ENCODE data around the gene ARHGEF10L. TPM values are rescaled to one million over a fixed set of nuclear protein-coding genes. Genes with fewer than 3 reads are reported as not detected.

Gene ARHGEF10L
- total RNA-seq, 1 donor from 2014 or later, result 3.1 TPM

DNA sequence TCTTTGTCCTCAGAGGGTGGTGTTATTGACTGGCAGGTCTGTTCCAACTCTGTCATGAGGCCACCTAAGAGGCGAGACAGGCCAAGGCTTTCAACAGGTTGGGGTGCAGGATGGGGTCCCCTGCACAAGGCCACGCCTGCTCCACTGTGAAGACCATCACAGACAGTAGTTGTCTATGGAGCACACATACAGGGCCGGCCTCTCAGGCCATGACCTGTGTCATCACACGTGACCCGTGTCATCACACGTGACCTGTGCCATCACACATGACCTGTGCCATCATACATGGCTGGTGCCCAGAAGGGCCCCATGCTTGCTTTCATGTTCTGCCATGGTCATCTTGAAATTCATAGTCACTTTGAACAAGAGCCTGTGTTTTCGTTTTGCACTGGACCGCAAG is 91.9 kb downstream of the ARHGEF10L start:
- Mint-ChIP-seq H3K4me3 (ENCODE audit: unreplicated experiment) (no peak overlapping the region), H3K4me1 (ENCODE audit: unreplicated experiment) (no peaks in the 10 kb centered on the region), H3K9me3 (ENCODE audit: unreplicated experiment) (no peaks in the 10 kb centered on the region), H3K27ac (ENCODE audit: unreplicated experiment) (no peak overlapping the region), H3K27me3 (ENCODE audit: unreplicated experiment) (peaks cover 9% of the 10 kb centered on the region), H3K36me3 (ENCODE audit: low read depth, unreplicated experiment) (peaks cover 3% of the 10 kb centered on the region)
- no peak for DNase-seq (ENCODE audit: low spot score)
- TF ChIP-seq, protein P1, sequence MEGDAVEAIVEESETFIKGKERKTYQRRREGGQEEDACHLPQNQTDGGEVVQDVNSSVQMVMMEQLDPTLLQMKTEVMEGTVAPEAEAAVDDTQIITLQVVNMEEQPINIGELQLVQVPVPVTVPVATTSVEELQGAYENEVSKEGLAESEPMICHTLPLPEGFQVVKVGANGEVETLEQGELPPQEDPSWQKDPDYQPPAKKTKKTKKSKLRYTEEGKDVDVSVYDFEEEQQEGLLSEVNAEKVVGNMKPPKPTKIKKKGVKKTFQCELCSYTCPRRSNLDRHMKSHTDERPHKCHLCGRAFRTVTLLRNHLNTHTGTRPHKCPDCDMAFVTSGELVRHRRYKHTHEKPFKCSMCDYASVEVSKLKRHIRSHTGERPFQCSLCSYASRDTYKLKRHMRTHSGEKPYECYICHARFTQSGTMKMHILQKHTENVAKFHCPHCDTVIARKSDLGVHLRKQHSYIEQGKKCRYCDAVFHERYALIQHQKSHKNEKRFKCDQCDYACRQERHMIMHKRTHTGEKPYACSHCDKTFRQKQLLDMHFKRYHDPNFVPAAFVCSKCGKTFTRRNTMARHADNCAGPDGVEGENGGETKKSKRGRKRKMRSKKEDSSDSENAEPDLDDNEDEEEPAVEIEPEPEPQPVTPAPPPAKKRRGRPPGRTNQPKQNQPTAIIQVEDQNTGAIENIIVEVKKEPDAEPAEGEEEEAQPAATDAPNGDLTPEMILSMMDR (IDR thresholded peaks at IDR 0.05; ENCODE audit: unreplicated experiment), result no peak

DNA sequence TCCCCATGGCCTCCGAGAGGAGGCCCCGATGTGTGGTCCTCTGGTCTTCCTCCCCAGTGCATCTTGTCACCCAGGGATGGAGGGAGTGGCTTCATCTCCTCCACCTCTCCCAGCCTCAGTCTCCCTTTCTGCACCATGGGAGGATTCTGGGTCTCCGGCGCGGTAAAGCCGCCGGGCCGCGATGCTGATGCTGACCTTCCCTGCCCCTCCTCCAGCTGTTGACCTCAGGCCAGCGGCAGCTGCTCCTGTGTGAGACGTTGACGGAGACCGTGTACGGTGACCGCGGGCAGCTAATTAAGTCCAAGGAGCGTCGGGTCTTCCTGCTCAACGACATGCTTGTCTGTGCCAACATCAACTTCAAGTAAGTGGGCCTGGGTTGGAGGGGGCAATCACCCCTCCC is 92.6 kb downstream of the ARHGEF10L start:
- no peak for DNase-seq (ENCODE audit: low spot score)
- Mint-ChIP-seq H3K27ac (ENCODE audit: unreplicated experiment) (no peak overlapping the region), H3K36me3 (ENCODE audit: low read depth, unreplicated experiment) (no peaks in the 10 kb centered on the region), H3K9me3 (ENCODE audit: unreplicated experiment) (no peaks in the 10 kb centered on the region), H3K27me3 (ENCODE audit: unreplicated experiment) (peaks cover 5% of the 10 kb centered on the region), H3K4me1 (ENCODE audit: unreplicated experiment) (no peaks in the 10 kb centered on the region), H3K4me3 (ENCODE audit: unreplicated experiment) (no peak overlapping the region)
- TF ChIP-seq, protein P1 (IDR thresholded peaks at IDR 0.05; ENCODE audit: unreplicated experiment), result no peak

DNA sequence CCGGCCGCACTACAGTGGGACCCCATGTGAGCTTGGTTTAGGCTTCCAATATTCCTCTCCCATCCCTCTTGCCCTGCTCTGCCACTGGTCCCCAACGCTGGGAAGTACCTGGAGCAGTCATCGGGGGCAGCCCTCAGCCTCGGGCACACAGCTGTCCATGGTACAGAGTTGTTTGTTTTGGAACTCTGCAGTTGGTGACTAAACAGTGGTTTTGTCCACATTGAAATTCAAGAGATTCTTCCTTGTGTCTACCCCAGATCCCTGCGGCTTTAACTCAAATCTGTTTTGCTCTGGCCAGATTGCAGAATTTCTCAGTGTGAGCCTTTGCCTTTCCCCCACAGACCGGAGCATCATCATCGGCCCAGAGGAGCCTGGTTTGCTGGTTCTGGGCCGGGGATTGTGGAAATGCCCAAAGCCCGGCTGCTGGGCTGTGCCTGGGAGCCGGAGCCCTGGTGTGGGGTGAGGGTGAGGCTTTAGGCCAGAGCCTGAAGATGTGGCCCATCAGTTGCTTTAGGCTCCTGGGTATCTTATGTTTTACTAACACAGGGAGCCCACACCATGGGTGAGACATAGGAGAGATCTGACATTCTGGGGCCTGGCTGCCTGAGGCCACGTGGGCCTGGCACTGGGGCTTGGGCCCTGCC is 93.2 kb downstream of the ARHGEF10L start:
- no peaks in the 10 kb centered on the region for H3K9me3 Mint-ChIP-seq (ENCODE audit: unreplicated experiment)
- no peak overlapping the region for H3K4me3 Mint-ChIP-seq (ENCODE audit: unreplicated experiment)
- no peaks in the 10 kb centered on the region for H3K36me3 Mint-ChIP-seq (ENCODE audit: low read depth, unreplicated experiment)
- no peak for DNase-seq (ENCODE audit: low spot score)
- H3K27me3 Mint-ChIP-seq (ENCODE audit: unreplicated experiment), result peaks cover 5% of the 10 kb centered on the region
- no peaks in the 10 kb centered on the region for H3K4me1 Mint-ChIP-seq (ENCODE audit: unreplicated experiment)
- H3K27ac Mint-ChIP-seq (ENCODE audit: unreplicated experiment), result no peak overlapping the region
- TF ChIP-seq, protein P1 (IDR thresholded peaks at IDR 0.05; ENCODE audit: unreplicated experiment), result no peak

DNA sequence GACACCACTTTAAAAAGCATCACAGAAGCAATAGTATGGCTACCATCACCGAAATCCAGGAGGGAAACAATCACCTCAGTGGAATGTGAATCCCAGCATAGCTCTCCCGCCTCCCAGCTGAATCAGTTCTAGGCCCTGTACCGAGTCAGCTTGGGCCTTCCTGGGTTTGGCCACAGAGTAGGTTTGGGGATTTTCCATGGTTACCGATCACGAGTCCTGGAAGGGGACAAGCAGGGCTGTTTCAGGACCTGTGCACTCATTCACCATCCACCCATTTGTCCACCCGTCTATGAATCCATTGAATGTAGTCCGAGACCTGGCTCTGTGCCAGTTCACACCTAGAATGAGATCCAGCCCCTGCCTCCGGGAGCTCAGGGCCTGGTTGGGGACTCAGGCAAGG is 94.2 kb downstream of the ARHGEF10L start:
- Mint-ChIP-seq H3K27me3 (ENCODE audit: unreplicated experiment) (peaks cover 5% of the 10 kb centered on the region), H3K36me3 (ENCODE audit: low read depth, unreplicated experiment) (no peaks in the 10 kb centered on the region), H3K9me3 (ENCODE audit: unreplicated experiment) (no peaks in the 10 kb centered on the region), H3K4me1 (ENCODE audit: unreplicated experiment) (no peaks in the 10 kb centered on the region), H3K27ac (ENCODE audit: unreplicated experiment) (no peak overlapping the region), H3K4me3 (ENCODE audit: unreplicated experiment) (no peak overlapping the region)
- TF ChIP-seq, protein P1 (IDR thresholded peaks at IDR 0.05; ENCODE audit: unreplicated experiment), result no peak
- DNase-seq (ENCODE audit: low spot score), result no peak

DNA sequence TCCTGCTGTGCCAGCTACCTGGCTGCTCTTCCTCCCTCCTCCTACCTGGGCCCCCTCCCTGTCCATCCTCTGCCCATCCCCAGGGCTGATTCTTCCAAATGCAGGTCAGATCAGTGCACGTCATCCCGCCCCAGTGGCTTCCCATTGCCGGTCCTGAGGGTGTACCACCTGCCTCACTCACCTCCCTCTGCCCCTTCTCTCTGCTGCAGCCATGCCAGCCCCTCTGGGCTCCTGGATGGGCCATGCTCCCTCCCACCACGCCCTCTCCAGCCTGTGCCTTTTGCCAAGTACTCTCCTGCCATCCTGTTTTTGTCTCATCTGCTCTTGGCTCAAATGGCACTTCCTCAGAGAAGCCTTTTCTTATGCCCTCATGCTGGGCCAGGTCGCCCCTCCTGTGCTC is 95.8 kb downstream of the ARHGEF10L start:
- H3K9me3 Mint-ChIP-seq (ENCODE audit: unreplicated experiment), result no peaks in the 10 kb centered on the region
- H3K27ac Mint-ChIP-seq (ENCODE audit: unreplicated experiment), result no peak overlapping the region
- no peak for DNase-seq (ENCODE audit: low spot score)
- peaks cover 5% of the 10 kb centered on the region for H3K27me3 Mint-ChIP-seq (ENCODE audit: unreplicated experiment)
- H3K36me3 Mint-ChIP-seq (ENCODE audit: low read depth, unreplicated experiment), result no peaks in the 10 kb centered on the region
- TF ChIP-seq, protein P1 (IDR thresholded peaks at IDR 0.05; ENCODE audit: unreplicated experiment), result no peak
- H3K4me1 Mint-ChIP-seq (ENCODE audit: unreplicated experiment), result no peaks in the 10 kb centered on the region
- H3K4me3 Mint-ChIP-seq (ENCODE audit: unreplicated experiment), result no peak overlapping the region
